ENCODE results near the gene DDX4. TPM values are rescaled to one million over a fixed set of nuclear protein-coding genes. Genes with fewer than 3 reads are reported as not detected.

DDX4 gene
- total RNA-seq, 1 donor from 2014 or later = not detected

- ATAC-seq = no peak
- Histone ChIP-seq H3K4me3 (no peak within 1 kb of the TSS), H3K27me3 (no peaks in the 10 kb centered on the region), H3K36me3 (no peaks in the 10 kb centered on the region), H3K27ac (no peak within 1 kb of the TSS), H3K9me3 (no peaks in the 10 kb centered on the region), H3K4me1 (no peaks in the 10 kb centered on the region)
- intact Hi-C loops (cut with DNase I) = no loop called here
- DNase-seq = no peak
- no peak for TF ChIP-seq CTCF (IDR thresholded peaks at IDR 0.05)
Observed at GRCh38 chr5:55850839-55851674, 113.2 kb downstream of the DDX4 start, which contains the start of gene IL31RA. Gene IL31RA (plus strand): TSS chr5:55851357. CDS start chr5:55851571, 214 bp downstream.

GRCh38 chr5:55851675-55851979 lies 113.8 kb downstream of the DDX4 start:
- TF ChIP-seq CTCF (IDR thresholded peaks at IDR 0.05) = no peak
- H3K4me3 ChIP-seq = no peak overlapping the region
- DNase-seq = no peak
- no peaks in the 10 kb centered on the region for H3K27me3 ChIP-seq
- H3K9me3 ChIP-seq = no peaks in the 10 kb centered on the region
- no peaks in the 10 kb centered on the region for H3K36me3 ChIP-seq
- intact Hi-C loops (cut with DNase I) = no loop called here
- no peak for ATAC-seq
- H3K27ac ChIP-seq = no peak overlapping the region
- H3K4me1 ChIP-seq = no peaks in the 10 kb centered on the region

- Histone ChIP-seq H3K4me3 (no peak overlapping the region), H3K9me3 (no peaks in the 10 kb centered on the region), H3K27ac (no peak overlapping the region), H3K36me3 (no peaks in the 10 kb centered on the region), H3K27me3 (no peaks in the 10 kb centered on the region), H3K4me1 (no peaks in the 10 kb centered on the region)
- no peak for TF ChIP-seq CTCF (IDR thresholded peaks at IDR 0.05)
- DNase-seq (no peak), ATAC-seq (no peak)
- intact Hi-C loops (cut with DNase I) = no loop called here
Observed at GRCh38 chr5:55852503-55852902, 114.6 kb downstream of the DDX4 start.

- H3K4me3 ChIP-seq = no peak overlapping the region
- ATAC-seq = no peak
Observed at GRCh38 chr5:55853041-55853670, 115.3 kb downstream of the DDX4 start.

GRCh38 chr5:55853818-55854217 lies 116.0 kb downstream of the DDX4 start:
- DNase-seq (no peak), ATAC-seq (no peak)
- Histone ChIP-seq H3K4me1 (no peaks in the 10 kb centered on the region), H3K4me3 (no peak overlapping the region), H3K27me3 (no peaks in the 10 kb centered on the region), H3K27ac (no peak overlapping the region), H3K36me3 (no peaks in the 10 kb centered on the region), H3K9me3 (no peaks in the 10 kb centered on the region)
- intact Hi-C loops (cut with DNase I) = no loop called here
- no peak for TF ChIP-seq CTCF (IDR thresholded peaks at IDR 0.05)

More at GRCh38 chr5:55853041-55853670, 115.3 kb downstream of the DDX4 start:
- intact Hi-C loops (cut with DNase I) = no loop called here
- no peaks in the 10 kb centered on the region for H3K4me1 ChIP-seq
- no peak overlapping the region for H3K27ac ChIP-seq
- no peaks in the 10 kb centered on the region for H3K36me3 ChIP-seq
- no peak for TF ChIP-seq CTCF (IDR thresholded peaks at IDR 0.05)
- no peaks in the 10 kb centered on the region for H3K27me3 ChIP-seq
- no peaks in the 10 kb centered on the region for H3K9me3 ChIP-seq
- no peak for DNase-seq

All from upper lobe of right lung (tissue), 1 donor.